22Rv1 (cell line): ENCODE data around the gene LYPD6B.

Experiments
- H3K27ac ChIP-seq: fragments of 450-650 bp; 2 replicates; pipeline ENCODE4 v1.5.1; 2017
- ZFX ChIP-seq: fragments of 450-650 bp; IDR thresholded peaks from 2 replicates; pipeline ENCODE4 v1.6.1; 2017; ENCODE audit warnings: antibody characterized with exemption, borderline replicate concordance
- TF ChIP-seq, protein P1 (sequence below): fragments of 450-650 bp; IDR thresholded peaks from 2 replicates; pipeline ENCODE4 v1.5.1; 2017; ENCODE audit warnings: mild to moderate bottlenecking

Gene LYPD6B

GRCh38 chr2:149042881-149043280 is 4.4 kb downstream of the LYPD6B start:
- no peak for TF ChIP-seq ZFX
- TF ChIP-seq, protein P1, sequence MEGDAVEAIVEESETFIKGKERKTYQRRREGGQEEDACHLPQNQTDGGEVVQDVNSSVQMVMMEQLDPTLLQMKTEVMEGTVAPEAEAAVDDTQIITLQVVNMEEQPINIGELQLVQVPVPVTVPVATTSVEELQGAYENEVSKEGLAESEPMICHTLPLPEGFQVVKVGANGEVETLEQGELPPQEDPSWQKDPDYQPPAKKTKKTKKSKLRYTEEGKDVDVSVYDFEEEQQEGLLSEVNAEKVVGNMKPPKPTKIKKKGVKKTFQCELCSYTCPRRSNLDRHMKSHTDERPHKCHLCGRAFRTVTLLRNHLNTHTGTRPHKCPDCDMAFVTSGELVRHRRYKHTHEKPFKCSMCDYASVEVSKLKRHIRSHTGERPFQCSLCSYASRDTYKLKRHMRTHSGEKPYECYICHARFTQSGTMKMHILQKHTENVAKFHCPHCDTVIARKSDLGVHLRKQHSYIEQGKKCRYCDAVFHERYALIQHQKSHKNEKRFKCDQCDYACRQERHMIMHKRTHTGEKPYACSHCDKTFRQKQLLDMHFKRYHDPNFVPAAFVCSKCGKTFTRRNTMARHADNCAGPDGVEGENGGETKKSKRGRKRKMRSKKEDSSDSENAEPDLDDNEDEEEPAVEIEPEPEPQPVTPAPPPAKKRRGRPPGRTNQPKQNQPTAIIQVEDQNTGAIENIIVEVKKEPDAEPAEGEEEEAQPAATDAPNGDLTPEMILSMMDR, result no peak

DNA sequence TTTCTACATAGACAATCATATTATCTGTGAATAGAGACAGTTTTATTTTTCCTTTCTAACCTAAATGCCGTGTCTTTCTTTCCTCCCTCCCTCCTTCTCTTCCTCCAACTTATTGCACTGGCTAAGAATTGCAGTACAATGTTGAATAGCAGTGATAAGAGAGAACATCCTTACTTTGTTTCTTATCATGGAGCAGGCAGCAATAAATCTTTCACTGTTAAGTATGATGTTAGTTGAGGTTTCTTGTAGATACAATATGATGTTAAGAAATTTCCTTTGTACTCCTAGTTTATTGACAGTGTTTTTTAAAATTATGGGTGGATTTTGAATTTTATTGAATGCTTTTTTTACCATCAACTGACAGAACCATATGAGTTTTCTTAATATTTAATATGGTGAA is 6.0 kb downstream of the LYPD6B start:
- TF ChIP-seq ZFX, result no peak
- TF ChIP-seq, protein P1, result no peak
- no peak overlapping the region for H3K27ac ChIP-seq

More at GRCh38 chr2:149042881-149043280, 4.4 kb downstream of the LYPD6B start:
- H3K27ac ChIP-seq, result no peak overlapping the region

GRCh38 chr2:149047118-149047517 is 8.6 kb downstream of the LYPD6B start:
- no peak overlapping the region for H3K27ac ChIP-seq
- TF ChIP-seq ZFX, result no peak
- TF ChIP-seq, protein P1, result no peak

- H3K27ac ChIP-seq, result no peak overlapping the region
- TF ChIP-seq ZFX, result no peak
- TF ChIP-seq, protein P1, result no peak
These were observed 10.6 kb downstream of the LYPD6B start for GRCh38 chr2:149049142-149049541.

GRCh38 chr2:149050188-149050587 is 11.7 kb downstream of the LYPD6B start:
- TF ChIP-seq ZFX, result no peak
- TF ChIP-seq, protein P1, result no peak
- no peak overlapping the region for H3K27ac ChIP-seq

DNA sequence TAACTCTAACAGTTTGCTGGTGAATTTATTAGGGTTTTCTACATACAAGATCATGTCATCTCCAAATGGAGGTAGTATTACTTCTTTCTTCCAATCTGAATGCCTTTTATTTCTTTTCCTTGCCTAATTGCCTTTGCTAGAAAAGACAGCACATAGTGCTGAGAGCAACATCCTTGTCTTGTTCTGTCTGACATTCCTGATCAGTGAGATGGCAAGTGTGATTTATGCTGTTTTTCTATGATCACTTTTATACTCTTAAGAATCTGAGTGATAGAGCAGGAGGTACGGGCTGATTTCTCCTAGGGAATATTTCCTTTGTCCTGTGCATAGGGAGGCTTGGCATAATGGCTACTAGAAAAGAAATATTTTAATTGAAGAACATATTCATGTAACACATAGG is 17.3 kb downstream of the LYPD6B start:
- no peak overlapping the region for H3K27ac ChIP-seq
- TF ChIP-seq, protein P1, result no peak
- no peak for TF ChIP-seq ZFX

DNA sequence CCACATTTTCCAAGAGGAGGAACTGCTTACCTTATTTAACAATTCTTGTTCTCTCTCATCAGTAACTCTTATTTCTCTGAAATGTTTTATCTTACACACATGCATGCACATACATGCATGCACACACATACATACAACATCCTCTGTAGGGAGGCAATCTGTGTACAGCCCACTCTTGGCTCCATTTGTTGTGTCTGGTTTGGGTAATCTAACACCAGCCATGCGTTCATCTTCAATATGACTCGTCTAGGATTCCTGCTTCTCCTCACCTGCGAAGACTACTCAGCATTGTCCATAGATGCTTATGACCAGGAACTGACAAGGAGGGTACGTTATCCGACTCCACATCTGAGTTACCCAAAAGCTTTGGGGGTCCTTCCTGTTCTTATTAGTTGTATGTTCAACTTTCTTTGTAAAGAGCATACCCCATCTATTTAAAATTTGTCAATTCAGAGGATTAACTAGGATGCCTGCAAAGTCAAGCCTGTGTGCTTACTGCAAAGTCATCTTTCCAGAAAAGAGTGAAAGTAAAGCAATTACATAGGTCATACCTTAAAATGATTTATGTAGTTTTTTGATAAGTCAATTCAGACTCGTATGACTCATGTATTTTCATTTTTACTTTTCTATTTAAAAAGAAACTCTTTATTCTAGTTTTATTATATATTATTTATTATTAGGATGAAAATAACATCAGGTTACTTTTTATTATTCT is 18.2 kb downstream of the LYPD6B start:
- no peak for TF ChIP-seq ZFX
- TF ChIP-seq, protein P1, result no peak
- H3K27ac ChIP-seq, result no peak overlapping the region
